IMR-90 (cell line): Measurements from ENCODE around the gene MFSD6. TPM values are rescaled to one million over a fixed set of nuclear protein-coding genes. Genes with fewer than 3 reads are reported as not detected.

Experiments
- ATAC-seq: fragments of 200-7000 bp; cut with Tn5 transposase; 2 replicates; pipeline ENCODE4 v1.9.1; 2020; ENCODE audit warnings: low read depth, mild to moderate bottlenecking, moderate library complexity
- BruUV-seq: library from RNA; stranded (reverse); fragments of 400-500 nt; replicated peaks from 2 replicates; lab custom pipeline; 2021; lab: Mats Ljungman, UMichigan
- CTCF ChIA-PET: fragments of 300-600 bp; formaldehyde crosslinking; extraction: SDS; loops from one replicate; lab custom pipeline; 2021; ENCODE audit warnings: antibody characterized with exemption; lab: Yijun Ruan, JAX
- POLR2A ChIA-PET: fragments of 300-600 bp; sonication (Branson Sonifier 250); formaldehyde crosslinking; loops from one replicate; lab custom pipeline; 2022; ENCODE audit warnings: antibody characterized with exemption; ENCODE audit not compliant: unreplicated experiment; lab: Charles Lee
- DNase-seq: peaks from one replicate; pipeline ENCODE4 v3.0.0; 2013
- H2AFZ ChIP-seq: replicated peaks from 2 replicates; pipeline ENCODE3; 2013; ENCODE audit warnings: low read length, mild to moderate bottlenecking; ENCODE audit not compliant: poor library complexity
- H2AK5ac ChIP-seq: 2 replicates; pipeline ENCODE4 v1.6.1; 2013; ENCODE audit warnings: low read depth, low read length, inconsistent platforms
- H2AK9ac ChIP-seq: replicated peaks from 2 replicates; pipeline ENCODE3; 2013; ENCODE audit warnings: mild to moderate bottlenecking, low read depth, low read length, moderate library complexity; ENCODE audit not compliant: poor library complexity
- H2BK120ac ChIP-seq: 2 replicates; pipeline ENCODE4 v1.6.1; 2013; ENCODE audit warnings: low read depth, low read length, inconsistent platforms
- H2BK15ac ChIP-seq: 3 replicates; pipeline ENCODE4 v1.6.1; 2013; ENCODE audit warnings: low read depth, low read length, inconsistent platforms
- H2BK20ac ChIP-seq: 2 replicates; pipeline ENCODE4 v1.6.1; 2013; ENCODE audit warnings: low read depth, mild to moderate bottlenecking, inconsistent platforms, low read length, moderate library complexity
- H2BK5ac ChIP-seq: 2 replicates; pipeline ENCODE4 v1.6.1; 2013; ENCODE audit warnings: mild to moderate bottlenecking, low read depth, low read length, inconsistent platforms; ENCODE audit not compliant: poor library complexity, severe bottlenecking
- H3K14ac ChIP-seq: replicated peaks from 2 replicates; pipeline ENCODE4 v1.6.1; 2013; ENCODE audit warnings: low read depth, low read length, inconsistent platforms
- H3K18ac ChIP-seq: 2 replicates; pipeline ENCODE4 v1.6.1; 2013; ENCODE audit warnings: low read depth, low read length, control low read depth
- H3K23ac ChIP-seq: 2 replicates; pipeline ENCODE4 v1.6.1; 2013; ENCODE audit warnings: low read depth, low read length, inconsistent platforms
- H3K27ac ChIP-seq: 2 replicates; pipeline ENCODE4 v1.5.1; 2013; ENCODE audit warnings: mild to moderate bottlenecking, control low read depth, low read length; ENCODE audit not compliant: insufficient read depth
- H3K27me3 ChIP-seq: 2 replicates; pipeline ENCODE4 v1.6.1; 2013; ENCODE audit warnings: low read length; ENCODE audit not compliant: control insufficient read depth, insufficient read depth
- H3K36me3 ChIP-seq: 2 replicates; pipeline ENCODE4 v1.6.1; 2013; ENCODE audit warnings: low read length, mixed read lengths; ENCODE audit not compliant: control insufficient read depth, insufficient read depth
- H3K4ac ChIP-seq: 2 replicates; pipeline ENCODE4 v1.6.1; 2013; ENCODE audit warnings: low read depth, low read length, inconsistent platforms
- H3K4me1 ChIP-seq: 2 replicates; pipeline ENCODE4 v1.6.1; 2013; ENCODE audit warnings: low read length, mixed read lengths; ENCODE audit not compliant: control insufficient read depth, insufficient read depth
- H3K4me2 ChIP-seq: 2 replicates; pipeline ENCODE4 v1.6.1; 2013; ENCODE audit warnings: low read depth, mild to moderate bottlenecking, control low read depth, low read length, moderate library complexity
- H3K4me3 ChIP-seq: 2 replicates; pipeline ENCODE4 v1.5.1; 2013; ENCODE audit warnings: low read depth, mild to moderate bottlenecking, control low read depth, low read length, moderate library complexity; ENCODE audit not compliant: insufficient read depth
- H3K56ac ChIP-seq: 2 replicates; pipeline ENCODE4 v1.6.1; 2013; ENCODE audit warnings: low read length, inconsistent platforms; ENCODE audit not compliant: insufficient read depth; ENCODE audit errors: extremely low read depth
- H3K79me1 ChIP-seq, 2 experiments: 2 replicates each; pipeline ENCODE4 v1.6.1; 2013; ENCODE audit warnings: low read length in 2 of 2, inconsistent platforms in 1 of 2, low read depth in 1 of 2
- H3K9ac ChIP-seq: 2 replicates; pipeline ENCODE4 v1.6.1; 2013; ENCODE audit warnings: low read depth, low read length, control low read depth
- H3K9me1 ChIP-seq: 2 replicates; pipeline ENCODE4 v1.6.1; 2013; ENCODE audit warnings: low read length, inconsistent platforms; ENCODE audit not compliant: insufficient read depth
- H3K9me3 ChIP-seq: 2 replicates; pipeline ENCODE4 v1.6.1; 2013; ENCODE audit warnings: low read length; ENCODE audit not compliant: control insufficient read depth, insufficient read depth
- H4K20me1 ChIP-seq: 2 replicates; pipeline ENCODE4 v1.6.1; 2013; ENCODE audit warnings: low read length, inconsistent platforms; ENCODE audit not compliant: insufficient read depth
- H4K5ac ChIP-seq: 2 replicates; pipeline ENCODE4 v1.6.1; 2013; ENCODE audit warnings: mild to moderate bottlenecking, low read depth, low read length, control low read depth
- H4K8ac ChIP-seq, 2 experiments: 2 replicates each; pipeline ENCODE4 v1.6.1; 2013; ENCODE audit warnings: low read depth in 2 of 2, low read length in 2 of 2, control low read depth in 1 of 2, inconsistent platforms in 1 of 2
- H4K91ac ChIP-seq: 2 replicates; pipeline ENCODE4 v1.6.1; 2013; ENCODE audit warnings: low read depth, low read length, inconsistent platforms; ENCODE audit not compliant: insufficient read depth
- BHLHE40 ChIP-seq: fragments of 150-350 bp; IDR thresholded peaks from 2 replicates; pipeline ENCODE4 v1.6.1; 2016; ENCODE audit warnings: mild to moderate bottlenecking, low read depth, low read length
- CEBPB ChIP-seq: IDR thresholded peaks from 2 replicates; pipeline ENCODE4 v1.6.1; 2012; ENCODE audit warnings: low read depth, low read length, improper control_type of control experiment
- CHD1 ChIP-seq: IDR thresholded peaks from 2 replicates; pipeline ENCODE4 v1.6.1; 2012; ENCODE audit warnings: low read depth, low read length, improper control_type of control experiment
- FOS ChIP-seq: fragments of 150-350 bp; IDR thresholded peaks from 2 replicates; pipeline ENCODE4 v1.6.1; 2016; ENCODE audit warnings: low read depth, low read length
- MAFK ChIP-seq: IDR thresholded peaks from 2 replicates; pipeline ENCODE4 v1.6.1; 2012; ENCODE audit warnings: low read depth, low read length, improper control_type of control experiment
- MAZ ChIP-seq: IDR thresholded peaks from 2 replicates; pipeline ENCODE4 v1.6.1; 2012; ENCODE audit warnings: low read depth, mild to moderate bottlenecking, low read length, improper control_type of control experiment, moderate library complexity, borderline replicate concordance
- MXI1 ChIP-seq: IDR thresholded peaks from 2 replicates; pipeline ENCODE4 v1.6.1; 2012; ENCODE audit warnings: low read depth, mild to moderate bottlenecking, low read length, moderate library complexity, borderline replicate concordance
- NFE2L2 ChIP-seq: fragments of 150-350 bp; IDR thresholded peaks from 2 replicates; pipeline ENCODE4 v1.6.1; 2016; ENCODE audit warnings: low read depth, mild to moderate bottlenecking, low read length
- POLR2A ChIP-seq: IDR thresholded peaks from 2 replicates; pipeline ENCODE4 v1.6.1; 2012; ENCODE audit warnings: mild to moderate bottlenecking, low read depth, low read length
- RFX5 ChIP-seq: IDR thresholded peaks from 2 replicates; pipeline ENCODE4 v1.8.0; 2012; ENCODE audit warnings: low read depth, mild to moderate bottlenecking, low read length, moderate library complexity
- SMC3 ChIP-seq: fragments of 150-350 bp; IDR thresholded peaks from 2 replicates; pipeline ENCODE4 v1.6.1; 2016; ENCODE audit warnings: low read depth, mild to moderate bottlenecking, antibody characterized with exemption, low read length, moderate library complexity
- WGBS, 2 experiments: methylation state at CpG; one replicate each; pipeline versions ENCODE4 v1.1.5 to v1.1.7; 2013; ENCODE audit warnings: missing lambda C conversion rate in 2 of 2; ENCODE audit not compliant: insufficient read length in 1 of 2; ENCODE audit errors: extremely low coverage in 2 of 2; 5-methylcytosine and 5-hydroxymethylcytosine counted together
- dilution Hi-C: fragments of 300-500 bp; cut with HindIII; formaldehyde crosslinking; loops from one replicate; pipeline ENCODE4 v1.14.3; 2018; ENCODE audit warnings: low sequenced_read_pairs; ENCODE audit not compliant: unreplicated experiment
- in situ Hi-C: fragments of 300-500 bp; cut with MboI; formaldehyde crosslinking; loops from 3 replicates; pipeline ENCODE4 v1.14.3; 2019; ENCODE audit warnings: low sequenced_read_pairs, inconsistent platforms, mixed read lengths
- intact Hi-C: fragments of 100-400 bp; cut with micrococcal nuclease; formaldehyde crosslinking; loops from 2 replicates; pipeline ENCODE4 v1.10.0; 2022
- polyA plus RNA-seq, 3 experiments: library from polyadenylated mRNA; depleted of rRNA; stranded (reverse); fragments of >200 nt; gene quantifications; 2 replicates each; pipeline ENCODE4 v1.2.3, GENCODE V29; 2012; ENCODE audit warnings: low replicate concordance in 1 of 3
- total RNA-seq: library from RNA; depleted of rRNA; stranded (reverse); fragments of >200 nt; gene quantifications from 2 replicates; pipeline ENCODE4 v1.2.3, GENCODE V29; 2012
- TF ChIP-seq, protein P1 (sequence below): fragments of 150-350 bp; IDR thresholded peaks from 2 replicates; pipeline ENCODE4 v1.6.1; 2016; ENCODE audit warnings: low read depth, mild to moderate bottlenecking, low read length, moderate library complexity, borderline replicate concordance
- TF ChIP-seq, protein P2 (sequence below): fragments of 150-350 bp; IDR thresholded peaks from 2 replicates; pipeline ENCODE4 v1.6.1; 2017; ENCODE audit warnings: mild to moderate bottlenecking, antibody characterized with exemption, low read length, low read depth
- TF ChIP-seq, protein P3 (sequence below): conservative IDR thresholded peaks from 2 replicates; pipeline ENCODE4 v1.5.1; 2012; ENCODE audit warnings: mild to moderate bottlenecking, low read depth, low read length, improper control_type of control experiment

Gene MFSD6
- total and polyA plus RNA-seq, 2 of the 4 experiments (the other 2 are of a cell fraction) = 4.2 to 7.7 TPM

DNA sequence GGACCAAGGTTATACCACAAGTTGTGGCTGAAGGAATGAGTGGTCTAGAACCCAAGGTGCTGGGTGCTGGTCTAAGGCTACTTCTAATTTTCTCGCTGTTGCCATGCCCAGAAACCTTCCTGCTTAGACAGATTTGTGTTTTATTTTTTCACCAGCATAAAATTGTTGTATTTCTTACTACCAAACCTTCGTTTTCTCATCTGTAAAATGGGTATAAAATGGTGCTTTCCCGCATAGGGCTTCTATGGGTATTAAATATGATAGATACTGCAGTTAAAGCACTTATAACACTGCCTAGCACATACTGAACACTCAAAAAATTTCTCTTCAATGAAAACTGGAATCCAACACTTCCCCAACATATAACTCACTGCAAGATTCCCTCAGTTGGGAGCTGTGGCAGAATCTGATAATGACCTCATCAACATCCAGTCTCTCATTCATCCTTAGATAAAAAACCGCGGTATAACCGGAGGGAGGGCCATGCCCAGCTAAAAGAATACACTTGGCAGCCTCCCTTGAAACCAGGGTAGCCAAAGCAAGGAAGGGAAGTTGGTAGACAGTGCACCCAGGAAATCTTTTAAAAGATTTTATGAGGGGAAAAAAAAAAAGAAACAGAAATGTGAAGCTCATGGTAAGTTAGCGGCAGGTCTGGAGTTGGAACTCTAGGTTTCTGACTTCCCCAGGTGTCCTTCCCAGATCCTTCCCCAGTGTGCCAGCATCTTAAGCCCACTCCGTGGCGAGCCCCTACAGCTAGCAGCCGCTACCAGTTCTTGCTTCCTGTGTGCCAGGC, 125.2 kb downstream of the MFSD6 start:
- dilution Hi-C loops = no loop called here
- H3K79me1 ChIP-seq = peaks cover 11 to 15% of the 10 kb centered on the region in 2 experiments
- peak overlapping the region; percentile 95 for H3K4ac ChIP-seq
- H3K4me1 ChIP-seq = peaks cover 18% of the 10 kb centered on the region
- peak overlapping the region; percentile 98 for H3K14ac ChIP-seq
- peak overlapping the region; percentile 92 for H3K4me2 ChIP-seq
- BruUV-seq = no TSS peak
- ATAC-seq = no peak
- peak overlapping the region; percentile 72; the same call in 2 of the 3 replicates for H2BK15ac ChIP-seq
- ChIA-PET CTCF (no interaction called here), POLR2A (no interaction called here)
- no peaks in the 10 kb centered on the region for H4K20me1 ChIP-seq
- H2AK9ac ChIP-seq = peak overlapping the region; percentile 86
- peak overlapping the region; percentile 92 for H4K5ac ChIP-seq
- peak overlapping the region; percentile 98 for H2AFZ ChIP-seq
- H3K23ac ChIP-seq = peak overlapping the region; percentile 100
- H3K27me3 ChIP-seq = no peaks in the 10 kb centered on the region
- H3K18ac ChIP-seq = peak overlapping the region; percentile 83
- in situ Hi-C loops = no loop called here
- H2BK20ac ChIP-seq = peak overlapping the region; percentile 75
- peak overlapping the region; percentile 83 for H2AK5ac ChIP-seq
- peak overlapping the region; percentile 94 to 100 for H4K8ac ChIP-seq
- peaks cover 14% of the 10 kb centered on the region for H3K9me1 ChIP-seq
- peak overlapping the region; percentile 94 for H2BK120ac ChIP-seq
- H3K27ac ChIP-seq = peak overlapping the region; percentile 69
- peak overlapping the region; percentile 80 for H3K4me3 ChIP-seq
- intact Hi-C loops = no loop called here
- no peak for DNase-seq
- H3K36me3 ChIP-seq = no peaks in the 10 kb centered on the region
- peak overlapping the region; percentile 77 for H2BK5ac ChIP-seq
- peak overlapping the region; percentile 96; the same call in 1 of the 2 replicates for H3K56ac ChIP-seq
- H3K9ac ChIP-seq = peak overlapping the region; percentile 85
- 73% methylated on average over 3 of the region's 10 CpGs; no CpG with 5 or more reads in 1 of the 2 experiments for WGBS, 2 experiments
- peaks cover 5% of the 10 kb centered on the region; the same call in 1 of the 2 replicates for H3K9me3 ChIP-seq
- H4K91ac ChIP-seq = peak overlapping the region; percentile 93
- TF ChIP-seq MXI1 (no peak), NFE2L2 (no peak), POLR2A (no peak), FOS (no peak), CEBPB (no peak), MAZ (no peak), RFX5 (no peak), SMC3 (no peak), BHLHE40 (no peak), MAFK (no peak), CHD1 (no peak)
- TF ChIP-seq, protein P1, sequence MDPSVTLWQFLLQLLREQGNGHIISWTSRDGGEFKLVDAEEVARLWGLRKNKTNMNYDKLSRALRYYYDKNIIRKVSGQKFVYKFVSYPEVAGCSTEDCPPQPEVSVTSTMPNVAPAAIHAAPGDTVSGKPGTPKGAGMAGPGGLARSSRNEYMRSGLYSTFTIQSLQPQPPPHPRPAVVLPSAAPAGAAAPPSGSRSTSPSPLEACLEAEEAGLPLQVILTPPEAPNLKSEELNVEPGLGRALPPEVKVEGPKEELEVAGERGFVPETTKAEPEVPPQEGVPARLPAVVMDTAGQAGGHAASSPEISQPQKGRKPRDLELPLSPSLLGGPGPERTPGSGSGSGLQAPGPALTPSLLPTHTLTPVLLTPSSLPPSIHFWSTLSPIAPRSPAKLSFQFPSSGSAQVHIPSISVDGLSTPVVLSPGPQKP = no peak
- TF ChIP-seq, protein P2, sequence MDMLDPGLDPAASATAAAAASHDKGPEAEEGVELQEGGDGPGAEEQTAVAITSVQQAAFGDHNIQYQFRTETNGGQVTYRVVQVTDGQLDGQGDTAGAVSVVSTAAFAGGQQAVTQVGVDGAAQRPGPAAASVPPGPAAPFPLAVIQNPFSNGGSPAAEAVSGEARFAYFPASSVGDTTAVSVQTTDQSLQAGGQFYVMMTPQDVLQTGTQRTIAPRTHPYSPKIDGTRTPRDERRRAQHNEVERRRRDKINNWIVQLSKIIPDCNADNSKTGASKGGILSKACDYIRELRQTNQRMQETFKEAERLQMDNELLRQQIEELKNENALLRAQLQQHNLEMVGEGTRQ = no peak
- TF ChIP-seq, protein P3, sequence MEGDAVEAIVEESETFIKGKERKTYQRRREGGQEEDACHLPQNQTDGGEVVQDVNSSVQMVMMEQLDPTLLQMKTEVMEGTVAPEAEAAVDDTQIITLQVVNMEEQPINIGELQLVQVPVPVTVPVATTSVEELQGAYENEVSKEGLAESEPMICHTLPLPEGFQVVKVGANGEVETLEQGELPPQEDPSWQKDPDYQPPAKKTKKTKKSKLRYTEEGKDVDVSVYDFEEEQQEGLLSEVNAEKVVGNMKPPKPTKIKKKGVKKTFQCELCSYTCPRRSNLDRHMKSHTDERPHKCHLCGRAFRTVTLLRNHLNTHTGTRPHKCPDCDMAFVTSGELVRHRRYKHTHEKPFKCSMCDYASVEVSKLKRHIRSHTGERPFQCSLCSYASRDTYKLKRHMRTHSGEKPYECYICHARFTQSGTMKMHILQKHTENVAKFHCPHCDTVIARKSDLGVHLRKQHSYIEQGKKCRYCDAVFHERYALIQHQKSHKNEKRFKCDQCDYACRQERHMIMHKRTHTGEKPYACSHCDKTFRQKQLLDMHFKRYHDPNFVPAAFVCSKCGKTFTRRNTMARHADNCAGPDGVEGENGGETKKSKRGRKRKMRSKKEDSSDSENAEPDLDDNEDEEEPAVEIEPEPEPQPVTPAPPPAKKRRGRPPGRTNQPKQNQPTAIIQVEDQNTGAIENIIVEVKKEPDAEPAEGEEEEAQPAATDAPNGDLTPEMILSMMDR = no peak
